Measurements from ENCODE around the gene APC2. TPM values are rescaled to one million over a fixed set of nuclear protein-coding genes. Genes with fewer than 3 reads are reported as not detected.
A peak's percentile ranks its signal among the peaks of the same experiment; 100 is the strongest.
"Not testable (repeated sequence)": the region's sequence is repeated elsewhere in the genome, so short reads cannot be mapped to it uniquely, and the experiment has no call there.

The APC2 gene
- total RNA-seq, 2 donors from 2014 or later = 0.18 to 0.56 TPM

DNA sequence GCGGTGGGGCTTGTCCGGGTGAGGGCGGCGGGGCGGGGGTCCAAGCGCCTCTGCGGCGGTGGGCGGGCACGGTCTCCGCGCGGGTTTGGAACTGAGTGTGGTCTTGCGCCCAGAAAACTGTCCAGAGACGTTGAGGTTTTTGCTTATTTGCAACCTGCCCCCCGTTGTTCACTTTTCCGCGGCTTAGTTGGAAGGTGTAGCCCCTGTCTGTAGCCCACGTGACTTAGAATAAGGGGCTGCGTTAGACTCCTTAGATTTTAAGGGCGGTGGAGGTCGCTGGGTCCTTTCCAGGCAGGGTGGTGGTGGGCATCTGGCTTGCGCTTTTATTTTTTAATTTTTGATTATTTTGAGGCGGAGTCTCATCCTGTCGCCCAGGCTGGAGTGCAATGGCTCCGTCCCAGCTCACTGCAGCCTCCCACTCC is 11.0 kb upstream of the APC2 start:
- ATAC-seq (no peak), DNase-seq (no peak)
- intact Hi-C loops (cut with DNase I, micrococcal nuclease) = no loop called here

- DNase-seq; ATAC-seq; intact Hi-C loops (cut with DNase I, micrococcal nuclease): not testable (repeated sequence)
These were observed 10.2 kb upstream of the APC2 start for GRCh38 chr19:1439525-1440417.

DNA sequence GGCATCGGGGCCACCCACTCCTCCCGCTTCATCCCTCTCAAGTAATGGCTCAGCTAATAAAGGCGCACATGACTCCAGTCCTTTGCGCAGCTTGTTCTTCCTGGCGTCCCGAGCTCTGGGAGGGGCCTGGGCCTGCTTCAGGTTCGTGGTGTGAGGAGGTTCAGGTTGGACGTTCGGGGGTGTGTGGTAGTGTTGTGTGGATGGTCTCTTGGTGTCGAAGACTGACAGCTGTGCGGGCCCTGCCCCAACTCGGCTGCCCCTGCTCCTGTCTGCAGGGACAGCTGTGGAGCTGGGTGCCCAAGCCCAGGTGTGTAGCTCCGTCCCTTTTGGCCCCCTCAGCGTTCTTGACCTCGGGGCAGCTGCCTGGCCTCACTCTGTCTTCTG is 9.5 kb upstream of the APC2 start:
- DNase-seq (no peak), ATAC-seq (no peak)
- intact Hi-C loops (cut with DNase I, micrococcal nuclease) = no loop called here

DNA sequence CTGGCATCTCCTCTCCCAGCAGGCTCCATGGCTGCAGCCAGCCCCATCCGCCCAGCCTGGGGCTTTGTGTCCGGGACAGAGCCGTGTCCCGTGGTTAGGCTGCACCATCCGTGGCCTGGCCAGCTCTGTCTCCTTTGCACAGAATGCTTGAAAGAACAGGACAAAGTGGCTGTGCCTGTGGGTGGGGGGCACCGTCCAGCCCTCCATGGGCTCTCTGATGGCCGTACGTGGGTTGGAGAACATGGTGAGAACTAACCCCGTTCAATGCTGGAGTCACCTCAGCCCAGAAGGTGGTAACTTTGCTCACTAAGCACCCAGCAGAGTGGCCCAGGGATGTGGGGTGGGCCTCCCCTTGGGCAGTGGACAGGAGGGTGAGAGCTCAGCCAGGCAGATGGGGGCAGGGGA is 8.9 kb upstream of the APC2 start:
- ATAC-seq (no peak), DNase-seq (no peak)
- intact Hi-C loops (cut with DNase I, micrococcal nuclease) = no loop called here

GRCh38 chr19:1441677-1442438 is 8.1 kb upstream of the APC2 start:
- DNase-seq (no peak), ATAC-seq (no peak)
- intact Hi-C loops (cut with DNase I, micrococcal nuclease) = no loop called here

GRCh38 chr19:1445185-1445931 is 4.6 kb upstream of the APC2 start:
- intact Hi-C loops (cut with DNase I, micrococcal nuclease) = no loop called here
- ATAC-seq (peak; percentile 90), DNase-seq (peak; percentile 50 to 78)

- DNase-seq = no peak
- ATAC-seq = no peak
- intact Hi-C loops (cut with DNase I, micrococcal nuclease) = no loop called here
These were observed 3.8 kb upstream of the APC2 start for GRCh38 chr19:1445932-1446712.

DNA sequence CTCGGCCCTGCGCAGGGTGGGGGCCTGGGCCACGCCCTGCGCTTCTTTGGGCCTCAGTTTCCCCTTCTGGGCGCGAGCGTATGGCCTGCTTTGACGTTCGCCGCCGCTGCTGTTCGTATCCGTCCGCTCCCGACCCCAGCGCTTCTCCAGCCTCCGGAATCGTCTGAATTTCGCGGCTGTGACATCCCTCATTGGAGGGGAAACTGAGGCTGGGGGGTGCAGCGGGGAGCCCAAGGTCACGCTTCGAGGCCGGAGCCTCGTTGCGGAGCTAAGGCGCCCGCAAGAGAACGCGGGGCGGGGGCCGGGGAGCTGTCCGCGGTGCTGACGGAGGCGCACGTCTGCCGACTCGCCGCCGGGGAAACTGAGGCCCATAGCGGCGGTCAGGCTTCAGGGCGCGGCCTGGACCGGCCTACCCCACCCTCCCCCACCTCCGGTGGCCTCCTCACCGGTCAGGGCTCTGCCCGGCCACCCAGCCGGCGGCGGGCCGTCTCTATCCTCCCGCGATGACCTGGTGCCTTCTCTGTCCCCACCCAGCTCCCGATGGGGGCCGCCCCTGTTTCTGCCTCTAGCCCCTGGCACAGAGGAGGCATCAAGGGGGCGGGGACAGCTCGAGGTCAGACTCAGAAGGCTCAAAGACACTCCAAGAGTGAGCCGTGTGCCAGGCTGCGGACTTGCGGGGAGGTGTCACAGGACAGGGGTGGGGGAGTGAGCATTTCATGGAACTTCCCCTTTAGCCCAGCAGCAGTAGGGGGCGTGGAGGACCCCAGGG is 3.0 kb upstream of the APC2 start:
- intact Hi-C loops (cut with DNase I, micrococcal nuclease) = no loop called here
- no peak for DNase-seq
- no peak for ATAC-seq

- no peak for DNase-seq
- intact Hi-C loops (cut with DNase I, micrococcal nuclease) = no loop called here
- ATAC-seq = no peak
These were observed 2.4 kb upstream of the APC2 start for GRCh38 chr19:1447504-1447903.

GRCh38 chr19:1447944-1448343 is 2.0 kb upstream of the APC2 start:
- DNase-seq (no peak), ATAC-seq (no peak)
- intact Hi-C loops (cut with DNase I, micrococcal nuclease) = no loop called here

DNA sequence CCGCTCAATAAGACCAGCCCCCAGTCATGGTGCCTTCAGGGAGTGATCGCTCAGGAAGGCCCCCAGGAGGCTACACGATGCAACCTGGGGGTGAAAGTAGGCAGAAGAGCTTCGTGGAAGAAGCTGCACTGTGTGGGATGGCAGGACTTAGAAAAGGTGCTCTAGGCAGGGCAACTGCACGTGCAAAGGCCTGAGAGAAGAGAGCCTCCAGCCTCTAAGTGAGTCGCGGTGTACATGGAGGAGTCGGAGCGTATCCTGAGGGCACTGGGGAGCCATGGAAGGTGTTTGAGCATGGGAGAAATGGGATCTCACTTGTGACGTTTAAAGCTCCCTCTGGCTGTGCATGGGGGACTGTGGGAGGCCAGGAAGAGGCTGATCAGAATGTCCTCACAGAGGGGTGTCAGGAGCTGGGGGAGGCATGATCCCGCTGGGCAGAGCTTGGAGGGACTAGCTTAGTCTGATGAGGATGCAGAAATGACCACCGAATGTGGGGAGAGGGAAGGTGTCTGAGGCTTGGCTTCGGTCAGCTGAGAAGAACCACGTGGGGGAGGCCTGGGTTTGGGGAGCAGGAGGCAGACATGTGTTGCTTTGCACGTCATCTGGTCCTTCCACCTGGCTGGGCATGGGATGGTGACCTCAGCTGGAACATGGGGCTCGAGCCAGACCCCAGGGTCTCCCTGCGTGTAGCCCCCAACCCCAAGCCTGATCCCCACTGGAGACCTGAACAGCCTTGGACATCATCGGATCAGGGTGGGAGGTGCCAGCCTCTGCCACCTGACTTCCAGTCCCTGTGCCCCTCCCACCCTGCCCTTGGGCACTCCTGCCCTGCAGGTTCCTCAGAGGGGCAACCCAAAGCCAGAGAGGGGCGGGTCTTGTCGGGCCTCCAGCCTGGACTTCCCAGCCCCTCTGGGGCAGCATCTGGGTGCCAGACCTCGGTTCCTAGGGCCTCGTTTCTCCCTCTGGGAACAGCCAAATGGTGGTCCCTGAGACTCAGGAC is 1.1 kb downstream of the APC2 start:
- no peak for DNase-seq
- intact Hi-C loops (cut with DNase I, micrococcal nuclease) = no loop called here
- no peak for ATAC-seq

DNA sequence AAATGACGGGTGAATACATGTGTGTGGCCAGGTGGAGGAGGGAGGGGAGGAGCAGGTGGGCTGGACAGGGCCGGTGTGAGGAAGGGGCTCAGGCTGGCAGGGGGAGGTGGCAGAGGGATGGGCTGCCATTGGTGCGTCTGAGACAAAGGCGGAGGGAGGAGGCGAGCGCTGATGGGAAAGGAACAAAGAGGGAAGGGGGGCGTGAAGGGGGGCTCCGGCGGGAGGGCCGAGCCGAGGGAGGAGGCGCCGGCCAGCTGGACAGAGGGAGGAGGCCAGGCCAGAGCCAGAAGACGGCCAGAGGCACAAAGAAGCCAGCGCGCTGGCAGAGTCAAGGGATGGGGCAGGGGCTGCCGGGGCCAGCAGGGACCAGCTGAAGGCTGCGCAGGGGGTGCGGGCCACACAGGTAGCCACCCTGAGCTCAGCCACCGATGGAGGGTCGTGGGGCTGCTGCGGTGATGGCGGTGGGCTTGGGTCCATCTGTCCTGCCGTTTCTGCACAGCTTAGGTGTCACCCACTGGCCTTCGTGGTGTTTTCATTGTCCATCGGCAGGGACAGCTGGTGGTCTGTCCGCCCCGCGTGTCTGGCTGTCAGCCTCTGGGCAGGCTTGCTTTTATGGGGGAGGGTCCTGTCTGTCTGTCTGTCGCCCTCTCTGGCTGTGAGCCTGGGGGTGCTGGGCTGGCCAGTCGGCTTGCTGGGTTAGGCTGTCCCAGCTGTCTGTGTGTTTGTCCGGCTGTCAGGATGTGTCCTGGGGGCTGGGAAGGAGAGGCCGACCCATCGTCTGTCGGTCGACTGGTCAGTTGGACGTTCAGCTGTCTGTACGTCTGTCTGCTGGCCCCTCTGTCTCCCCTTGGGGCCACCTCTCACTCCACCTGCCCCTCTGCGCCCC is 2.2 kb downstream of the APC2 start:
- intact Hi-C loops (cut with DNase I, micrococcal nuclease) = no loop called here
- ATAC-seq (no peak), DNase-seq (peak in 1 of 2 donors; percentile 24)

GRCh38 chr19:1452802-1453524 is 3.0 kb downstream of the APC2 start:
- ATAC-seq = no peak
- intact Hi-C loops (cut with DNase I, micrococcal nuclease) = no loop called here
- no peak for DNase-seq

GRCh38 chr19:1453525-1454364 is 3.8 kb downstream of the APC2 start:
- intact Hi-C loops (cut with DNase I, micrococcal nuclease) = no loop called here
- no peak for ATAC-seq
- no peak for DNase-seq

- DNase-seq = no peak
- intact Hi-C loops (cut with DNase I, micrococcal nuclease) = no loop called here
- peak; percentile 15 for ATAC-seq
These were observed 5.0 kb downstream of the APC2 start for GRCh38 chr19:1455002-1455335.
